K562 (cell line): ENCODE results near the gene MCC. TPM values are rescaled to one million over a fixed set of nuclear protein-coding genes. Genes with fewer than 3 reads are reported as not detected.

Experiments
- CCAR2 ChIP-seq: fragments of 200-400 bp; formaldehyde crosslinking; IDR thresholded peaks from 2 replicates; pipeline ENCODE4 v1.6.1; 2017; ENCODE audit warnings: mild to moderate bottlenecking, low read depth, low read length
- CCNT2 ChIP-seq: IDR thresholded peaks from 2 replicates; pipeline ENCODE4 v1.6.1; 2011; ENCODE audit warnings: borderline replicate concordance, low read depth, mild to moderate bottlenecking, moderate library complexity, mixed read lengths, low read length; ENCODE audit not compliant: insufficient read length; ENCODE audit errors: extremely low read depth
- DMBX1 ChIP-seq: fragments of 250-450 bp; sonication (Bioruptor Pico); IDR thresholded peaks from 2 replicates; pipeline ENCODE4 v1.8.0; 2022; ENCODE audit warnings: inconsistent platforms, mild to moderate bottlenecking, moderate library complexity, borderline replicate concordance
- FOXA3 ChIP-seq, 2 experiments: fragments of 450-650 bp in 1 of 2; sonication (generic) in 1 of 2; formaldehyde crosslinking; IDR thresholded peaks in 1 of 2; conservative IDR thresholded peaks in 1 of 2; 2 replicates each; pipeline versions ENCODE4 v1.4.0 to v1.8.0; 2020 to 2022; ENCODE audit warnings: mild to moderate bottlenecking in 2 of 2, missing genetic modification reagents in 1 of 2
- KDM1A ChIP-seq, 2 experiments: fragments of 450-650 bp; IDR thresholded peaks; 2 replicates each; pipeline ENCODE4 v1.6.1; 2016; ENCODE audit warnings: mild to moderate bottlenecking in 2 of 2
- KDM2B ChIP-seq: fragments of 250-450 bp; sonication (Bioruptor Pico); IDR thresholded peaks from 2 replicates; pipeline ENCODE4 v1.8.0; 2021; ENCODE audit warnings: mild to moderate bottlenecking, moderate library complexity
- L3MBTL2 ChIP-seq: fragments of 450-650 bp; IDR thresholded peaks from 2 replicates; pipeline ENCODE4 v1.6.1; 2016; ENCODE audit warnings: mild to moderate bottlenecking, moderate library complexity
- NCOA1 ChIP-seq: fragments of 450-650 bp; IDR thresholded peaks from 2 replicates; pipeline ENCODE4 v1.6.1; 2016; ENCODE audit warnings: low read depth
- POLR2AphosphoS2 ChIP-seq: IDR thresholded peaks from 2 replicates; pipeline ENCODE4 v1.6.1; 2012; ENCODE audit warnings: low read length, improper control_type of control experiment
- RBM15 ChIP-seq: fragments of 200-400 bp; formaldehyde crosslinking; IDR thresholded peaks from 2 replicates; pipeline ENCODE4 v1.6.1; 2018; ENCODE audit warnings: mild to moderate bottlenecking, low read length, moderate library complexity; ENCODE audit not compliant: insufficient read depth
- RFX5 ChIP-seq: IDR thresholded peaks from 2 replicates; pipeline ENCODE4 v1.6.1; 2011; ENCODE audit warnings: low read depth, mild to moderate bottlenecking, improper control_type of control experiment, low read length
- RREB1 ChIP-seq: fragments of 250-450 bp; sonication (Bioruptor Pico); IDR thresholded peaks from 2 replicates; pipeline ENCODE4 v1.4.0; 2020
- SMARCC2 ChIP-seq: fragments of 450-650 bp; IDR thresholded peaks from 2 replicates; pipeline ENCODE4 v1.6.1; 2017; ENCODE audit warnings: antibody characterized with exemption, moderate library complexity, mild to moderate bottlenecking, low read depth
- SUPT5H ChIP-seq: fragments of 450-650 bp; IDR thresholded peaks from 2 replicates; pipeline ENCODE4 v1.6.1; 2016
- TBL1XR1 ChIP-seq, 2 experiments: IDR thresholded peaks; 2 replicates each; pipeline ENCODE4 v1.6.1; 2012; ENCODE audit warnings: improper control_type of control experiment in 2 of 2, low read length in 2 of 2, mild to moderate bottlenecking in 1 of 2
- ZFP36 ChIP-seq: fragments of 150-350 bp; IDR thresholded peaks from 2 replicates; pipeline ENCODE4 v1.6.1; 2018; ENCODE audit warnings: low read length, low read depth; ENCODE audit not compliant: partially characterized antibody
- polyA plus RNA-seq, 8 experiments: library from polyadenylated mRNA; depleted of rRNA in 4 of 8; stranded (reverse) in 5 of 8; unstranded in 3 of 8; fragments of >200 nt; fragmentation: Nextera tagmentation in 2 of 8; fragmentation: Illumina TruSeq in 1 of 8; extraction: Ambion mirVana in 2 of 8; extraction: Trizol in 1 of 8; gene quantifications; 2 replicates each; pipeline versions ENCODE4 v1.2.1 to v1.2.3, GENCODE V29; 2011 to 2014; ENCODE audit warnings: inconsistent platforms in 1 of 8, missing spikeins in 1 of 8
- total RNA-seq, 7 experiments: library from RNA; depleted of rRNA in 6 of 7; stranded (reverse); fragments of >200 nt in 6 of 7; fragmentation: Illumina TruSeq in 2 of 7; extraction: Trizol in 2 of 7; gene quantifications; 2 replicates each; pipeline versions ENCODE4 v1.2.1 to v1.2.3, GENCODE V29; 2011 to 2021; ENCODE audit warnings: low replicate concordance in 1 of 7
- TF ChIP-seq, protein P1 (sequence below): sonication (generic); formaldehyde crosslinking; IDR thresholded peaks from 2 replicates; pipeline ENCODE4 v1.8.0; 2022; ENCODE audit warnings: mild to moderate bottlenecking, missing genetic modification reagents
- TF ChIP-seq, protein P2 (sequence below), 2 experiments: fragments of 450-650 bp in 1 of 2; IDR thresholded peaks; 2 replicates each; pipeline ENCODE4 v1.6.1; 2011 to 2017; ENCODE audit warnings: low read depth in 2 of 2, antibody characterized with exemption in 1 of 2, borderline replicate concordance in 1 of 2, low read length in 1 of 2, mild to moderate bottlenecking in 1 of 2, mixed read lengths in 1 of 2; ENCODE audit not compliant: control insufficient read depth in 1 of 2

MCC gene
- total and polyA plus RNA-seq, 9 of the 15 experiments (the other 6 are each of a cell fraction or from before 2014, with no cell fraction given), result 0.04 to 0.24 (median 0.06) TPM; not detected in 1

DNA sequence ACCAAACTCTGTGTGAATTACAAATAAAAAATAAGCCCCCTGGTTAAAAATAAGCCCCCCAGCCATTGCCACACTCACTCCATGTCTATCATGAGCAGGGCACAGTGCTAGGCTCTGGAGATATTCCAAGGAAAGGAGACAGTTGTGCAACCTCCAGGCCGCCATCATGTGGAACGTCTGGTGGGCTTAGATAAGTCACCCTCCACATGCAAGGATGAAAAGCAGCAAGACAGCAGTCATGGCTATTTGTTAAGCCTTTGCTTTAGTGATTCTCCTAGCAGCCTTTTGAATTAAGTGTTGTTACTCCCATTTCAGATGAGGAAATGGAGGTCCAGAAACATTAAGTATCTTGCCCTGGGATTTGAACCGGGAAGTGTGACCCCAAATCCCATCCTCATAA, 416.9 kb downstream of the MCC start (continued):
- TF ChIP-seq RREB1 (CRISPR knock-in tag) (no peak), POLR2AphosphoS2 (no peak), RFX5 (no peak), KDM2B (CRISPR knock-in tag) (no peak), CCAR2 (no peak), RBM15 (no peak), ZFP36 (no peak), CCNT2 (no peak), TBL1XR1 (IDR thresholded peaks at IDR 0.05; ENCODE audit: low read length in 2 of 2) (peak in 1 of 2 experiments; percentile 38; a peak in 1 of 4 replicates), L3MBTL2 (peak; percentile 28; the same call in 1 of the 2 replicates), DMBX1 (CRISPR knock-in tag) (0 out of 2 replicates have a peak, but pooled peaks have one; percentile 8), SUPT5H (no peak), KDM1A (IDR thresholded peaks at IDR 0.05) (0 out of 4 replicates have a peak, but pooled peaks of 1 of the 2 experiments have one; percentile 13), FOXA3 (CRISPR knock-in tag; conservative IDR thresholded peaks at IDR 0.05 in 1 of 2, IDR thresholded peaks at IDR 0.05 in 1 of 2) (no peak), SMARCC2 (peak; percentile 48; the same call in 1 of the 2 replicates), NCOA1 (no peak)
- TF ChIP-seq, protein P1, sequence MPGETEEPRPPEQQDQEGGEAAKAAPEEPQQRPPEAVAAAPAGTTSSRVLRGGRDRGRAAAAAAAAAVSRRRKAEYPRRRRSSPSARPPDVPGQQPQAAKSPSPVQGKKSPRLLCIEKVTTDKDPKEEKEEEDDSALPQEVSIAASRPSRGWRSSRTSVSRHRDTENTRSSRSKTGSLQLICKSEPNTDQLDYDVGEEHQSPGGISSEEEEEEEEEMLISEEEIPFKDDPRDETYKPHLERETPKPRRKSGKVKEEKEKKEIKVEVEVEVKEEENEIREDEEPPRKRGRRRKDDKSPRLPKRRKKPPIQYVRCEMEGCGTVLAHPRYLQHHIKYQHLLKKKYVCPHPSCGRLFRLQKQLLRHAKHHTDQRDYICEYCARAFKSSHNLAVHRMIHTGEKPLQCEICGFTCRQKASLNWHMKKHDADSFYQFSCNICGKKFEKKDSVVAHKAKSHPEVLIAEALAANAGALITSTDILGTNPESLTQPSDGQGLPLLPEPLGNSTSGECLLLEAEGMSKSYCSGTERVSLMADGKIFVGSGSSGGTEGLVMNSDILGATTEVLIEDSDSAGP, result no peak
- TF ChIP-seq, protein P2, sequence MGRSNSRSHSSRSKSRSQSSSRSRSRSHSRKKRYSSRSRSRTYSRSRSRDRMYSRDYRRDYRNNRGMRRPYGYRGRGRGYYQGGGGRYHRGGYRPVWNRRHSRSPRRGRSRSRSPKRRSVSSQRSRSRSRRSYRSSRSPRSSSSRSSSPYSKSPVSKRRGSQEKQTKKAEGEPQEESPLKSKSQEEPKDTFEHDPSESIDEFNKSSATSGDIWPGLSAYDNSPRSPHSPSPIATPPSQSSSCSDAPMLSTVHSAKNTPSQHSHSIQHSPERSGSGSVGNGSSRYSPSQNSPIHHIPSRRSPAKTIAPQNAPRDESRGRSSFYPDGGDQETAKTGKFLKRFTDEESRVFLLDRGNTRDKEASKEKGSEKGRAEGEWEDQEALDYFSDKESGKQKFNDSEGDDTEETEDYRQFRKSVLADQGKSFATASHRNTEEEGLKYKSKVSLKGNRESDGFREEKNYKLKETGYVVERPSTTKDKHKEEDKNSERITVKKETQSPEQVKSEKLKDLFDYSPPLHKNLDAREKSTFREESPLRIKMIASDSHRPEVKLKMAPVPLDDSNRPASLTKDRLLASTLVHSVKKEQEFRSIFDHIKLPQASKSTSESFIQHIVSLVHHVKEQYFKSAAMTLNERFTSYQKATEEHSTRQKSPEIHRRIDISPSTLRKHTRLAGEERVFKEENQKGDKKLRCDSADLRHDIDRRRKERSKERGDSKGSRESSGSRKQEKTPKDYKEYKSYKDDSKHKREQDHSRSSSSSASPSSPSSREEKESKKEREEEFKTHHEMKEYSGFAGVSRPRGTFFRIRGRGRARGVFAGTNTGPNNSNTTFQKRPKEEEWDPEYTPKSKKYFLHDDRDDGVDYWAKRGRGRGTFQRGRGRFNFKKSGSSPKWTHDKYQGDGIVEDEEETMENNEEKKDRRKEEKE (IDR thresholded peaks at IDR 0.05; ENCODE audit: borderline replicate concordance in 1 of 2, control insufficient read depth in 1 of 2, low read depth in 2 of 2, low read length in 1 of 2), result no peak
